ENCODE results near the gene TXNL4A.

Gene TXNL4A

DNA sequence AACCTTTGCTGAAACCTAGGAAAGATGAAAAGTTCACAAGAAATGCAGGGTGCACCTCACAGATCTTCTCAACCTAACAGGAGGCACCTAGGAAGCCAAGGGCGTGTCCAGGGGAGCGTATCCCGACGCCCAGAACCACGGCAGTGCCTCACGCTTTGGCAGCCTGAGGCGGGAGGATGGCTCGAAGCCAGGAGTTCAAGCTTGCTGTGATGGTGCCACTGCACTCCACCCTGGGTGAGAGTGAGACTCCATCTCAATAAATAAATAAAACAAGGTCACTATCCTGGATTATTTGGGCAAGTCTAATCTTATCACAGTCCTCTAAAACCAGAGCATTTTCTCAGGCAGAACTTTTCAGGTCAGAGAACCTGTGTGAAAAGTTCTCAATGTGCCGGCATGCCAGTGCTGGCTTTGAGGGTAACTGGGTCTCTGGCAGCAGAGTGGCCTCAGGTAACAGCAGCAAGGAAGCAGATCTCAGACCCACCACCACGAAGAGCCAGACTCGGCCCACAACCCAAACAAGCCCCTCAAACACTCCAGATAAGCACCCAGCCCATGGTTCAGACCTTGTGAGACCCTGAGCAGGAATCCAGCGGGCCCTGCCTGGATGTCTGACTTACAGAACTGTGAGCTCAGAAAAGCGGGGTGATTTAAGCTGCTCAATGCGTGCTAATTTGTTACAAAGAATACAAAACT lies 12.2 kb downstream of the TXNL4A start:
- H3K4me1 ChIP-seq (ENCODE audit: control insufficient read depth, insufficient read depth, low read length, poor library complexity, severe bottlenecking): no peaks in the 10 kb centered on the region
- WGBS, 2 experiments (ENCODE audit: insufficient coverage in 2 of 2): 92 to 93% methylated on average over 10 to 13 of the region's 14 CpGs
- H3K27ac ChIP-seq (ENCODE audit: low read depth, low read length, severe bottlenecking): no peak overlapping the region
- H3K4me3 ChIP-seq (ENCODE audit: extremely low read depth, insufficient read depth, low read length, poor library complexity, severe bottlenecking): no peak overlapping the region
- H3K9me3 ChIP-seq (ENCODE audit: control insufficient read depth, low read length): no peaks in the 10 kb centered on the region
- peaks cover 72% of the 10 kb centered on the region for H3K36me3 ChIP-seq (ENCODE audit: control insufficient read depth, insufficient read depth, low read length)

DNA sequence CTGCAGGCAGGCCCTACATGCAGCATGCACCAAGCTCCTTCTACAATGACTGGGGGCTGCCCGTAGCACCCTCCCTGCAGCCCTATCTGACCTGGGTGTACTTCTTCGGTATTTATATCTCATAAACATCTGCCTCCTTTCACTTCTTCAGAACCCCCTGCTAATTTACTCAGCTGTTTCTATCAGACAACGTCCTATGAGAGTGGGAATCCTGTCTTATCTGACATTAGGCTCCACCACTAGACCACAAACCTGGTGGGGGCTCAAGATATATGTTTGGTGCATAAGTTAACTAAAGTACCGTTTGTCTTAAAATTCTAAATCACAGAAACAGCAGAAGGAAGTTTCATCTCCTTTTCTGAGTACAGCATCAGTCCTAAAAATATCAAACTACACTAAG lies 13.3 kb downstream of the TXNL4A start:
- Histone ChIP-seq H3K27ac (ENCODE audit: low read depth, low read length, severe bottlenecking) (no peak overlapping the region), H3K36me3 (ENCODE audit: control insufficient read depth, insufficient read depth, low read length) (peaks cover 78% of the 10 kb centered on the region), H3K4me3 (ENCODE audit: extremely low read depth, insufficient read depth, low read length, poor library complexity, severe bottlenecking) (no peak overlapping the region), H3K9me3 (ENCODE audit: control insufficient read depth, low read length) (no peaks in the 10 kb centered on the region), H3K4me1 (ENCODE audit: control insufficient read depth, insufficient read depth, low read length, poor library complexity, severe bottlenecking) (no peaks in the 10 kb centered on the region)
- WGBS, 2 experiments (ENCODE audit: insufficient coverage in 2 of 2): 88% methylated on average over 1 of the region's 4 CpGs; no CpG with 5 or more reads in 1 of the 2 experiments

DNA sequence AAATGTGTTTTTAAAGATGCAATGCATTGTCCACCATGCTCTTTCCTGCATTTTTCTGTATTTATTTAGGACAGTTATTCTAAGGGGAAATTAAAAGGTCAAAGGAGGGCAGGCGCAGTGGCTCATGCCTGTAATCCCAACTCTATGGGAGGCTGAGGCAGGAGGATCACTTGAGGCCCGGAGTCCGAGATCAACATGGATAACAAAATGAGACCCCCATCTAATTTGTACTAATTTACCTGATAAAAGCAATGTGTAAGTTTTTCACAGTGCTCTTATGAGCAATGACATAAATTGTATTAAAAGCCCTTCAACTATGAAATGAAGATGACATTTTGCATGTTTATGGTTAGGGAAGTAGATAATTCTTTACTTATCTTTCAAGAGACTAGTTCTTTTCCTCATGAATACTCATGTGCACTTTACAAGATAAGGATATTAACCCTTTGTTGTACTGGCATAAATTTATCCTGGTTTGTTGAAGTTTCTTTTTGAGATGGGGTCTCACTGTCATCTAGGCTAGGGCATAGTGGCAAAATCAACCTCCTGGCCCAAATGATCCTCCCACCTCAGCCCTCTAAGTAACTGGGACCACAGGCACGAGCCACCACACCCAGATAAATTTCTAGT lies 14.2 kb downstream of the TXNL4A start:
- no peak overlapping the region for H3K27ac ChIP-seq (ENCODE audit: low read depth, low read length, severe bottlenecking)
- no peak overlapping the region for H3K4me3 ChIP-seq (ENCODE audit: extremely low read depth, insufficient read depth, low read length, poor library complexity, severe bottlenecking)
- WGBS, 2 experiments (ENCODE audit: insufficient coverage in 2 of 2): 100% methylated on average over 1 of the region's 4 CpGs; no CpG with 5 or more reads in 1 of the 2 experiments
- peaks cover 78% of the 10 kb centered on the region for H3K36me3 ChIP-seq (ENCODE audit: control insufficient read depth, insufficient read depth, low read length)
- no peaks in the 10 kb centered on the region for H3K4me1 ChIP-seq (ENCODE audit: control insufficient read depth, insufficient read depth, low read length, poor library complexity, severe bottlenecking)
- H3K9me3 ChIP-seq (ENCODE audit: control insufficient read depth, low read length): no peaks in the 10 kb centered on the region

GRCh38 chr18:79973517-79973916 lies 14.8 kb downstream of the TXNL4A start:
- Histone ChIP-seq H3K27ac (ENCODE audit: low read depth, low read length, severe bottlenecking) (no peak overlapping the region), H3K36me3 (ENCODE audit: control insufficient read depth, insufficient read depth, low read length) (peaks cover 72% of the 10 kb centered on the region), H3K4me1 (ENCODE audit: control insufficient read depth, insufficient read depth, low read length, poor library complexity, severe bottlenecking) (no peaks in the 10 kb centered on the region), H3K4me3 (ENCODE audit: extremely low read depth, insufficient read depth, low read length, poor library complexity, severe bottlenecking) (no peak overlapping the region), H3K9me3 (ENCODE audit: control insufficient read depth, low read length) (no peaks in the 10 kb centered on the region)
- 92 to 96% methylated on average over 16 of the region's 16 CpGs for WGBS, 2 experiments (ENCODE audit: insufficient coverage in 2 of 2)

- Histone ChIP-seq H3K9me3 (ENCODE audit: control insufficient read depth, low read length) (no peaks in the 10 kb centered on the region), H3K36me3 (ENCODE audit: control insufficient read depth, insufficient read depth, low read length) (peaks cover 72% of the 10 kb centered on the region), H3K4me3 (ENCODE audit: extremely low read depth, insufficient read depth, low read length, poor library complexity, severe bottlenecking) (no peak overlapping the region), H3K27ac (ENCODE audit: low read depth, low read length, severe bottlenecking) (no peak overlapping the region), H3K4me1 (ENCODE audit: control insufficient read depth, insufficient read depth, low read length, poor library complexity, severe bottlenecking) (no peaks in the 10 kb centered on the region)
- 100% methylated on average over 1 of the region's 3 CpGs for WGBS, 2 experiments (ENCODE audit: insufficient coverage in 2 of 2)
These were observed 15.6 kb downstream of the TXNL4A start for GRCh38 chr18:79972720-79973119.

DNA sequence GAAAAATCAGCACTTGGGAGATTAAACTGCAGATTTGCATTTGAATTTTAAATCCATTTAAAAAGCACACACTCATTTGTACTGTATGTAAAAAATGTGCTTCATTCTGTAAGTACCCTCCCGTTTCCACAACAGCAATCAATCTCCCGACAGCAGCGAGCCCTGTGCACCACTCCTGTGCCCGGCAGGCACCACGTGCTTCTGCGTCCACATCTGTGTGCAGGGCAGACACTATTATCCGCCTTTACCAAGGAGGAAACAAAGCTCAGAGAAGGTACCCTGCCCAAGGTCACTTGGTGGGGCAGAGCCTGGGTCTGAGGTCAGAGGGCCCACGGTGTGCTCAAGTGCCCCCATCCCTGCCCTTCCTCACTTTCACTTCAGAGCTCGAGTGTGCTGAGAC lies 16.4 kb downstream of the TXNL4A start:
- no peaks in the 10 kb centered on the region for H3K4me1 ChIP-seq (ENCODE audit: control insufficient read depth, insufficient read depth, low read length, poor library complexity, severe bottlenecking)
- no peaks in the 10 kb centered on the region for H3K9me3 ChIP-seq (ENCODE audit: control insufficient read depth, low read length)
- H3K4me3 ChIP-seq (ENCODE audit: extremely low read depth, insufficient read depth, low read length, poor library complexity, severe bottlenecking): no peak overlapping the region
- H3K36me3 ChIP-seq (ENCODE audit: control insufficient read depth, insufficient read depth, low read length): peaks cover 70% of the 10 kb centered on the region
- no peak overlapping the region for H3K27ac ChIP-seq (ENCODE audit: low read depth, low read length, severe bottlenecking)
- 91 to 100% methylated on average over 6 to 8 of the region's 9 CpGs for WGBS, 2 experiments (ENCODE audit: insufficient coverage in 2 of 2)

- H3K36me3 ChIP-seq (ENCODE audit: control insufficient read depth, insufficient read depth, low read length): peaks cover 65% of the 10 kb centered on the region
- 89 to 96% methylated on average over 12 to 17 of the region's 17 CpGs for WGBS, 2 experiments (ENCODE audit: insufficient coverage in 2 of 2)
- no peaks in the 10 kb centered on the region for H3K4me1 ChIP-seq (ENCODE audit: control insufficient read depth, insufficient read depth, low read length, poor library complexity, severe bottlenecking)
- H3K27ac ChIP-seq (ENCODE audit: low read depth, low read length, severe bottlenecking): no peak overlapping the region
- no peak overlapping the region for H3K4me3 ChIP-seq (ENCODE audit: extremely low read depth, insufficient read depth, low read length, poor library complexity, severe bottlenecking)
- H3K9me3 ChIP-seq (ENCODE audit: control insufficient read depth, low read length): no peaks in the 10 kb centered on the region
These were observed 17.0 kb downstream of the TXNL4A start for GRCh38 chr18:79971211-79971952.

GRCh38 chr18:79970419-79971133 lies 17.8 kb downstream of the TXNL4A start:
- Histone ChIP-seq H3K4me3 (ENCODE audit: extremely low read depth, insufficient read depth, low read length, poor library complexity, severe bottlenecking) (no peak overlapping the region), H3K9me3 (ENCODE audit: control insufficient read depth, low read length) (no peaks in the 10 kb centered on the region), H3K27ac (ENCODE audit: low read depth, low read length, severe bottlenecking) (no peak overlapping the region), H3K4me1 (ENCODE audit: control insufficient read depth, insufficient read depth, low read length, poor library complexity, severe bottlenecking) (no peaks in the 10 kb centered on the region), H3K36me3 (ENCODE audit: control insufficient read depth, insufficient read depth, low read length) (peaks cover 59% of the 10 kb centered on the region)
- WGBS, 2 experiments (ENCODE audit: insufficient coverage in 2 of 2): 97 to 98% methylated on average over 9 to 12 of the region's 12 CpGs

DNA sequence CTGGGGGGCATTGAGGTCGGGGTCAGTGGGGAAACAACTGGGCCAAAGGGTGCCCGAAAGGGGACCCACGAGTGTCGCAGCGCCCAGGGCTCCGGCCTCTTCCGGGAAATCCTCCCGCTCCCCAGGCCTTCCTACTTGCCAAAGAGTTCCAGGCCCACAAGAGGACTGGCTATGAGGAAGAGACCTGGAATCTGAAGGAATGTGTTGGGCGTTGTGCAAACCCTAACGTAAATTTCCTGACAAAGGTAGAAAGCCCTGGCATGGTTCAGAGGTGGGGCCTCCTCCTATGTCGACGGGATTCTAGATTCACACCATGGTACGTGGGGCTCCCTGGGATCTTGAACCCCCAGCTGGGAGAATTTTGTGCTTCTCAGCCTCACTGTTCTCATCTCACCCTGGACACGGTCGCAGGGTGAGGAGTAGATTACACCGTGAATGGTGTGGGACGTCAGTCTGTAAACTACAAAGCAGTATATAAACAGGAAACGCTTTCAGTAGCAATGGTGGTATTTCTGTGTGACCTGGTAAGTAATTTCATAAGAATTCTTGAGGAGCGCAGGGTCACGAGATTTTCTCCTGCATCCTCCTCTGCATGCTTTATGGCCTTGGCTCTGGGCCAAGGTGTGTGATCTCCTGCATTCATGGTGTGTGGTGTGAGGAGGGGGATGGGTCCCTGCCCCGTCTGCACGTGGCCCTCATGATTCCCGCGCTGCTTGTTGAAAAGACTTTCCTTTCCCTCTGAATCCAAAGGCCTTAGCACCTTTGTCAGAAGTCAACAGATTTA lies 23.1 kb downstream of the TXNL4A start:
- Histone ChIP-seq H3K4me1 (ENCODE audit: control insufficient read depth, insufficient read depth, low read length, poor library complexity, severe bottlenecking) (peaks cover 11% of the 10 kb centered on the region), H3K36me3 (ENCODE audit: control insufficient read depth, insufficient read depth, low read length) (peaks cover 10% of the 10 kb centered on the region), H3K9me3 (ENCODE audit: control insufficient read depth, low read length) (no peaks in the 10 kb centered on the region), H3K27ac (ENCODE audit: low read depth, low read length, severe bottlenecking) (peak overlapping the region; percentile 39), H3K4me3 (ENCODE audit: extremely low read depth, insufficient read depth, low read length, poor library complexity, severe bottlenecking) (peak overlapping the region; percentile 36)
- WGBS, 2 experiments (ENCODE audit: insufficient coverage in 2 of 2): 44 to 55% methylated on average over 6 to 13 of the region's 24 CpGs
